ENCODE measurements around the gene PAK3.

PAK3 gene

GRCh38 chrX:111131572-111131971 lies 35.6 kb downstream of the PAK3 start:
- DNase-seq (ENCODE audit: low read depth in 2 of 2): no peak

- DNase-seq (ENCODE audit: low read depth in 2 of 2): no peak
Observed at GRCh38 chrX:111133389-111133788, 37.4 kb downstream of the PAK3 start.

- DNase-seq (ENCODE audit: low read depth in 2 of 2): no peak
Observed at GRCh38 chrX:111145878-111146277, 49.9 kb downstream of the PAK3 start.

GRCh38 chrX:111151764-111152163 lies 55.8 kb downstream of the PAK3 start:
- DNase-seq (ENCODE audit: low read depth in 2 of 2): no peak

GRCh38 chrX:111159232-111159631 lies 63.2 kb downstream of the PAK3 start:
- no peak for DNase-seq (ENCODE audit: low read depth in 2 of 2)

GRCh38 chrX:111164728-111165127 lies 68.7 kb downstream of the PAK3 start:
- DNase-seq (ENCODE audit: low read depth in 2 of 2): no peak

- DNase-seq (ENCODE audit: low read depth in 2 of 2): no peak
Observed at GRCh38 chrX:111165902-111166301, 69.9 kb downstream of the PAK3 start.

GRCh38 chrX:111167334-111167733 lies 71.3 kb downstream of the PAK3 start:
- no peak for DNase-seq (ENCODE audit: low read depth in 2 of 2)

- DNase-seq (ENCODE audit: low read depth in 2 of 2): no peak
Observed at GRCh38 chrX:111168314-111168713, 72.3 kb downstream of the PAK3 start.

- DNase-seq (ENCODE audit: low read depth in 2 of 2): no peak
Observed at GRCh38 chrX:111169141-111169540, 73.2 kb downstream of the PAK3 start.

GRCh38 chrX:111170017-111170416 lies 74.0 kb downstream of the PAK3 start:
- no peak for DNase-seq (ENCODE audit: low read depth in 2 of 2)

- no peak for DNase-seq (ENCODE audit: low read depth in 2 of 2)
Observed at GRCh38 chrX:111180750-111181240, 84.8 kb downstream of the PAK3 start.

- no peak for DNase-seq (ENCODE audit: low read depth in 2 of 2)
Observed at GRCh38 chrX:111181951-111182350, 86.0 kb downstream of the PAK3 start.

GRCh38 chrX:111182997-111183396 lies 87.0 kb downstream of the PAK3 start:
- DNase-seq (ENCODE audit: low read depth in 2 of 2): no peak

GRCh38 chrX:111191598-111191997 lies 95.6 kb downstream of the PAK3 start:
- DNase-seq (ENCODE audit: low read depth in 2 of 2): no peak

GRCh38 chrX:111199505-111199904 lies 103.5 kb downstream of the PAK3 start:
- DNase-seq (ENCODE audit: low read depth in 2 of 2): no peak

- no peak for DNase-seq (ENCODE audit: low read depth in 2 of 2)
Observed at GRCh38 chrX:111200327-111200726, 104.3 kb downstream of the PAK3 start.

- no peak for DNase-seq (ENCODE audit: low read depth in 2 of 2)
Observed at GRCh38 chrX:111207851-111208250, 111.9 kb downstream of the PAK3 start.

- DNase-seq (ENCODE audit: low read depth in 2 of 2): no peak
Observed at GRCh38 chrX:111216293-111216801, 120.4 kb downstream of the PAK3 start.

- DNase-seq (ENCODE audit: low read depth in 2 of 2): no peak
Observed at GRCh38 chrX:111244235-111244750, 148.3 kb downstream of the PAK3 start.

GRCh38 chrX:111254896-111255693 lies 159.1 kb downstream of the PAK3 start:
- no peak for DNase-seq (ENCODE audit: low read depth in 2 of 2)

GRCh38 chrX:111257733-111258132 lies 161.7 kb downstream of the PAK3 start:
- DNase-seq (ENCODE audit: low read depth in 2 of 2): no peak

- no peak for DNase-seq (ENCODE audit: low read depth in 2 of 2)
Observed at GRCh38 chrX:111259559-111259958, 163.6 kb downstream of the PAK3 start.
